ENCODE measurements around the gene FCRL1. TPM values are rescaled to one million over a fixed set of nuclear protein-coding genes. Genes with fewer than 3 reads are reported as not detected.

FCRL1 gene
- polyA plus RNA-seq, 1 experiment, result not detected

- ChIA-PET POLR2A (no interaction called here), CTCF (no interaction called here)
- TF ChIP-seq CTCF (IDR thresholded peaks at IDR 0.05; ENCODE audit: insufficient read depth, low read depth, low read length), result no peak
Observed at GRCh38 chr1:157803851-157804250, 16.1 kb downstream of the FCRL1 start.

GRCh38 chr1:157799996-157800395, 19.9 kb downstream of the FCRL1 start:
- CTCF ChIA-PET, result no interaction called here
- POLR2A ChIA-PET, result no interaction called here
- no peak for TF ChIP-seq CTCF (IDR thresholded peaks at IDR 0.05; ENCODE audit: insufficient read depth, low read depth, low read length)
- DNase-seq (ENCODE audit: low read depth), result no peak
- no peak overlapping the region for H3K4me3 ChIP-seq (ENCODE audit: low read depth, low read length)
- H3K27me3 ChIP-seq (ENCODE audit: control insufficient read depth, insufficient read depth, low read length), result no peaks in the 10 kb centered on the region; the same call in 1 of the 2 replicates
- H3K36me3 ChIP-seq (ENCODE audit: control insufficient read depth, insufficient read depth, low read length), result no peaks in the 10 kb centered on the region

More at GRCh38 chr1:157803851-157804250, 16.1 kb downstream of the FCRL1 start:
- DNase-seq (ENCODE audit: low read depth), result no peak
- H3K36me3 ChIP-seq (ENCODE audit: control insufficient read depth, insufficient read depth, low read length), result no peaks in the 10 kb centered on the region
- no peak overlapping the region for H3K4me3 ChIP-seq (ENCODE audit: low read depth, low read length)
- H3K27me3 ChIP-seq (ENCODE audit: control insufficient read depth, insufficient read depth, low read length), result no peaks in the 10 kb centered on the region; the same call in 1 of the 2 replicates

- no peak for TF ChIP-seq CTCF (IDR thresholded peaks at IDR 0.05; ENCODE audit: insufficient read depth, low read depth, low read length)
- CTCF ChIA-PET, result no interaction called here
- no peaks in the 10 kb centered on the region; the same call in 1 of the 2 replicates for H3K27me3 ChIP-seq (ENCODE audit: control insufficient read depth, insufficient read depth, low read length)
- no peaks in the 10 kb centered on the region for H3K36me3 ChIP-seq (ENCODE audit: control insufficient read depth, insufficient read depth, low read length)
- POLR2A ChIA-PET, result no interaction called here
- DNase-seq (ENCODE audit: low read depth), result no peak
- H3K4me3 ChIP-seq (ENCODE audit: low read depth, low read length), result no peak overlapping the region
Observed at GRCh38 chr1:157798211-157798610, 21.7 kb downstream of the FCRL1 start.

GRCh38 chr1:157785248-157785647, 34.7 kb downstream of the FCRL1 start:
- no peaks in the 10 kb centered on the region for H3K27me3 ChIP-seq (ENCODE audit: control insufficient read depth, insufficient read depth, low read length)
- no peak for TF ChIP-seq CTCF (IDR thresholded peaks at IDR 0.05; ENCODE audit: insufficient read depth, low read depth, low read length)
- H3K36me3 ChIP-seq (ENCODE audit: control insufficient read depth, insufficient read depth, low read length), result no peaks in the 10 kb centered on the region
- no peak overlapping the region for H3K4me3 ChIP-seq (ENCODE audit: low read depth, low read length)
- POLR2A ChIA-PET, result no interaction called here
- no peak for DNase-seq (ENCODE audit: low read depth)
- CTCF ChIA-PET, result no interaction called here

- ChIA-PET CTCF (no interaction called here), POLR2A (no interaction called here)
- Histone ChIP-seq H3K4me3 (ENCODE audit: low read depth, low read length) (no peak overlapping the region), H3K27me3 (ENCODE audit: control insufficient read depth, insufficient read depth, low read length) (no peaks in the 10 kb centered on the region), H3K36me3 (ENCODE audit: control insufficient read depth, insufficient read depth, low read length) (no peaks in the 10 kb centered on the region)
- no peak for DNase-seq (ENCODE audit: low read depth)
- no peak for TF ChIP-seq CTCF (IDR thresholded peaks at IDR 0.05; ENCODE audit: insufficient read depth, low read depth, low read length)
Observed at GRCh38 chr1:157784801-157785200, 35.1 kb downstream of the FCRL1 start.
